GOT3 (cell line): ENCODE data around the gene FRS2.

Source experiments
- DNase-seq: peaks from one replicate; lab custom pipeline; 2025; ENCODE audit warnings: mixed read lengths; lab: John Stamatoyannopoulos, UW

Gene FRS2

DNA sequence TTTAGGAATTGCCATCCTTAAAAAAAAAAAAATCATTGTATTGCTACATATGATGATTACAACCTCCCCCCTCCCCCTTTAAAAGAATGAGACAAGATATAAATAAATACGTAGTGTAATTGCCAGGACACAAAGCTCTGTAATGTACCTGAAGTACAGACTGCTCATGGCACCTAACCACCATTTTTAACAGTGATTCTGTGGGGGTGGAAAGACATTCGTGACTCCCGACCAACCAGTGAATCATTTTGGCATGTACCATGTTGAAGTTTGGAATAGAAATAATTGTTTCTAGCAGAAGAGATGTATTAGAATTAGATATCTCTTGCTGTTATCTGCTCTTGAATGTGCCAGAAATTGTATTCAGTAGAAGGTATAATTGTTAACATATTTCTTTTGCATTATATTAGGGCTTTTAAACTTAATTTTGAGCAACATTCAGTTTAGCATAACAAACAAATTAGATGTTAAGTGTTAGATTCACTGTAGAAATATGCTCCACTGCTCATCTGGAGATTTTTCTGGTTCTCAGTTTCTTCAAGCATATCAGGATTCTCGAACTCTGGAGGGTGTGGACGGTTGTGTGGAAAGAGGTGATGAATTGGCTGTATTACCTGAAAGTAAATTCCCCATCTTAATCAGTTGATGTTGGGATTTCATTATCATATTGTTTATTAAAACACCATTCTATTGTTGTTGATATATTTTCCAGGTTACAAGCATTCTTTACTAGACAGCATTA, 31.1 kb downstream of the FRS2 start:
- DNase-seq: no peak

DNA sequence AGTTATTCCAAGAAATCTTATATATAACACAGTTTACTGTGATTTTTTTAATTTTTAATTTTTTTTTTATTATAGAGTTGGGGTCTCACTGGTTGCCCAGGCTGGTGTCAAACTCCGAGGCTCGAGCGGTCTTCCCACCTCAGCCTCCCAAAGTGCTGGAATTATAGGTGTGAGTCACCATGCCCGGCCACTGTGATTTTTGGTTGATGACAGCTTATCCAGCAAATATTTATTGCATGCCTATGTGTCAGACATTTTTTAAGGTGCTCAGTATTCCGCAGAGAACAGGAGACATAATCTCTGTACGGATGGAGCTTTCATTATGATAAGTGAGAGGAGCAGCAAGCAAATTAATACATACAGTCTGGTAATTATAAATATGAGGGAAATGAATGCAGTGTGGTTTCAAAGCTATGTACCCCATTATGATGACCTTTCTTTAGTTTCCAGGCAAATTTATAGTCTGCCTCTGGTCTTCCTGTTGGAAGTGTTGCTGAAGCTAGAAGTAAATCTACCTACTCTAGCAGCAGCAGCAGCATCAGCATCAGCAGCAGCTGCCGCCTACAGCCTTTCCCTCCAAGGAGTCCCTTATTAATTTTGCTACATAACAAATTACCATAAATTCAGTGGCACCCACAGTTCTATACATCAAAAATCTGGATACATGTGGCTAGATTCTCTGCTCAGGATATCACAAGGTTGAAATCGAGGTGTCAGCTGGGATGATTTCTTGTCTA, 32.3 kb downstream of the FRS2 start:
- no peak for DNase-seq

- no peak for DNase-seq
These were observed 37.9 kb downstream of the FRS2 start for GRCh38 chr12:69508091-69508490.

DNA sequence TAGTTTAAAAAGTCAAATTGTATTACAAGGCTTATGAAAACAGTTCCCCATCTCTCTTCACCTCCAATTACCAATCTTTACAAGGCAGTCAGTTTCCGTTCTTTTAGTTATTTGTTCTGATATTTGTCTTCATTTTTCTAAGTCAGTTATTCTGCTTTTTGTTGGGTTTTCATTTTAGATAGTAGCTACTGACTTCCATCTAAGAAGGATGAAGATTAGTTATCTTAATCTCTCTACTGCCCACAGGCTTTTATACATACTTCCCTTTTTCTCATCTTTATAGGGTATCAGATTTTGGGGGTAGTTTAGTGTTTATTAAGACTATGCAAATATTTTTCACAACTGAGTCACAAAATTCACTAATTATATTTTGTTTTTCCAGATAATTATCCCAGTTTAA, 38.4 kb downstream of the FRS2 start:
- no peak for DNase-seq

- DNase-seq: no peak
These were observed 39.1 kb downstream of the FRS2 start for GRCh38 chr12:69509308-69509736.

DNA sequence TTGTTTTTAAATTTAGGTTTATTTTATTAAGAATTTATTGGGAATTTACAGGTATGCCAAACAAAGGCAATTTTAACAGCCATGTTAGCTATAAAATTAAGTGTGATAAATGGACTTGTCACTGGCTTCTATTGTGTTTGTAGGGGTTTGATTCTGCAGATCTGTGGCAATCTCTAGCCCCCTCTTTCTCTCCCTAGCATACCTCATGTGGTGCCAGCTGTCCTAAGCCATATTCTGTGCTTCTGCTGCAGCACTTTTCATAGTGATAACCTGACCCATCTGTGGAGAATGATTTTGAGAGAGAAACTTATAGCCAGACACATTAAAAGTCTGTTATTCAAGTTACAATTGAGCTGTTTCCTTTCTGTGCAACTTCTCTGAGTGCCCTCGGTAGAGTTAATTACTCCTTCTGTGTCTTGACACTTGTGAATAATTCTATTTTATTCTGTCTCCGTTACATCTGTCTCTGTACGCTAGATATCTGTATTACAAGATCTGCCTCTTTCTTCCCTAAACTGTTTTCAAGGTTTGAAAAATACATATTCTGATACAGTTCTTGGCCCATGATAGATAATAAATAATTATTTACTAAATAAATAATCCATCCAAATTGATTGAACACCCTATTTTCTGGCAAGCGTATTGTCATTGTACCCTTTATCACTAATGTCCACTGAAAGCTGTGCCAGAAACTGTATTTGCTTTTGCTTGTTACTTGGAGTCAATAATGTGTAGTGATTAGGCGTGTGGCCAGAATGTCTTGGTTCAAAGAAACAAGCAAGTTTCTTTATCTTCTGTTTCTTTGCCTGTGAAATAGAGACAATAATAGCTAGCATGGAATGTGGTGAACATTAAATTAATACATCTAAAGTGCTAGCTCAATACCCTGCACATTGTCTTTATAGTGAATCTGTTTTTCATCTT, 40.0 kb downstream of the FRS2 start:
- no peak for DNase-seq

DNA sequence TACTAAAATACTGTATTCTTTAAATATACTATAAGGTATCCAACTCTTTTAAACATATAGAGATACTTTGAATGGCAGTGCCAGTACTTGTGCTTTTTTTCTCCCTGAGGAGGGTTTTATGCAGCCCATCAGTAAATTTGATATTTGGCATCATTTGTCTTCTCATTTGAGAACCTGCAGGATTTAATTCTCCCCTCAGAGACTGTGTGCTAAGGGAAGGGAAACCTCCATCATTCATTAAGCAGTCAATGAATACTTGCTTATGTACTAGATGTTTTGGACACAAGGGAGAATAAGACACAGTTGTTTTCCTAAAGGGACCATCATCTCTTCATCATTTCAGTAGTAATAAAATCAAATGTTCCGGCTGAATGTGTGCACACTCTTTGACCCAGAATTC, 40.8 kb downstream of the FRS2 start:
- no peak for DNase-seq

GRCh38 chr12:69511469-69512267, 41.5 kb downstream of the FRS2 start:
- no peak for DNase-seq

GRCh38 chr12:69512820-69513219, 42.6 kb downstream of the FRS2 start:
- DNase-seq: no peak

DNA sequence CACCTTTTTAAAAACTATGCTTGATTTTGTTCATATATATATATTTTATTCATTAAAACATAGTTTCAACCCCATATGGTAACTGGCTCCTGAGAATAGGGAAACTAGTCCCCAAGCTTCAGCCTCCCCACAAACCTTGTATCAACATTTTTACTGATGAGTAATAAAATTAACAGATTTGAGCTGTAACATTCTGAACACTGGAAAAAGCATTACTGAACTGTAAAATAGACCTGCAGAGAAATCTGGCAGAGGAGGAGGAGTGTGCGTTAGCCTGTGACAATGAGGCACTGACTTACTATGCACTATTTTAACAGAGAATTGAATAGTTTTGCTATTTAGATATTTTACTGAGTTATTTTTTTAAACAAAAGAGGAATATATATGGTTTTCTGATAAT, 43.1 kb downstream of the FRS2 start:
- DNase-seq: no peak

GRCh38 chr12:69514111-69514510, 43.9 kb downstream of the FRS2 start:
- DNase-seq: no peak

DNA sequence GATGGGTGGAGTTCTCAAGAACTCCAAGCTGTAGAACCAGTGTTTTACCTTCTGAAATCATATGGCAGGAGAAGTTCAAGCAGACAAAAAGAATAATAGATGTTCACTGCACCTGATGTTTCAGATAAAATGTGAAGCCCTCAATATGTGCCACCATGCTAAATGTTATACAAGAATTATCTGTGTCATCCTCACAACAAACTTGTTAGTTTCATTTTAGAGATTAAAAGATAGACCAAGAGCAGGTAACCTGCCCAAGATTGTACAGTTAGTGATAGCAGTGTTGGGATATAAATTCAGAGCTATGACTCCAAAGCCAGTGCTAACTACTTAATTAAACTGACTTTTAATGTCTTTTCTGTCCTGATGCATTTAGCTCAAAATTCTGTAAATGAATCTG, 44.7 kb downstream of the FRS2 start:
- DNase-seq: no peak

DNA sequence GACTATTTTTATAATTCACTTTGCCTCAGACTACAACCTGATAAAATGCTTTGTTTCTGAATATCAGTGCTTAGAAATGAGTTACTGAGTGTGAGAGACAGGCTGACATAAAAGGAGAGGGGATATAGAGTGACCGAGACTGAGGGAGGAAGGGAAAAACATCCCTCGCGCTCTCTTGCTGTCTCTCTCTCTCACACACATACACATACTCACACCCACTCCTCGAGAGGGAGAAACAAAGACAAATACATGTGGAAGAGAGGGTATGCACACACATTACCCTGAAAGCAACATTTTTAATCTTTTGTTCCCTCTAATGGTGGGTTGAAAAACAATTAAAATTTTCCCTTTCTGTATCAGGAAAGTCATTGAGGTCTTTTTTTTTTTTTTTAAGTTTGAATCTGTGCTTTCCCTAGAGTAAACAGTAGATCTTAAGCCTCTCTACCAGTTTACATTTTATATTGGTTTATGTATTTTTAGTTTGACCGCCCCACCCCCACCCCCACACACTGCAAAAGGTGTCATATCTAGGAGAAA, 45.3 kb downstream of the FRS2 start:
- DNase-seq: no peak

- no peak for DNase-seq
These were observed 46.8 kb downstream of the FRS2 start for GRCh38 chr12:69516950-69517349.

DNA sequence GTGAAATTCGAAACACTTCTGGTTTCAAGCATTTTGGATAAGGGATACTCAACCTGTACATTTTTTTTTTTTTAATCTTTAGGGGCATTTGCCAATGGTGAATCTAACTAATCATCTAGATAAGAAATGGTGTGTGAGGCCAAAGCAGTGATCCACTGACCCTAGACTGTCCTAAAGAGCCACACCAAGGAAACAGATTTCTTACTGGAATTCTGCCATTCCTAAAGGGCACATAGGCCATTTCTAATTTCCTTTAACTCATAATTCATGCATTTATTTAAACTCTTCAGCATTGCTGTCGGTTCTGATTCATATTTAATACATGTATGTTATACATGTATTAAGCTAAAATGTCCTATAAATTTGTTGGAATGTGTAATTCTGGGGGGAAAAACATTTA, 47.2 kb downstream of the FRS2 start:
- DNase-seq: no peak

DNA sequence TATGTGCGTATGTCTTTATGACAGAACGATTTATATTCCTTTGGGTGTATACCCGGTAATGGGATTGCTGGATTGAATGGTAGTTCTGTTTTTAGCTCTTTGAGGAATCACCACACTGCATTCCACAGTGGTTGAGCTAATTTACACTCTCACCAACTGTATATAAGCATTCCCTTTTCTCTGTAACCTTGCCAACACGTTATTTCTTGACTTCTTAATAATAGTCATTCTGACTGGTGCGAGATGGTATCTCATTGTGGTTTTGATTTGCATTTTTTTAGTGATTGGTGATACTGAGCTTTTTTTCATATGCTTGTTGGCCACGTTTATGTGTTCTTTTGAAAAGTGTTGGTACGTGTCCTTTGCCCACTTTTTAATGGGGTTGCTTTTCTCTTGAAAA, 49.7 kb downstream of the FRS2 start:
- DNase-seq: no peak

GRCh38 chr12:69523433-69524330, 53.5 kb downstream of the FRS2 start:
- DNase-seq: no peak

DNA sequence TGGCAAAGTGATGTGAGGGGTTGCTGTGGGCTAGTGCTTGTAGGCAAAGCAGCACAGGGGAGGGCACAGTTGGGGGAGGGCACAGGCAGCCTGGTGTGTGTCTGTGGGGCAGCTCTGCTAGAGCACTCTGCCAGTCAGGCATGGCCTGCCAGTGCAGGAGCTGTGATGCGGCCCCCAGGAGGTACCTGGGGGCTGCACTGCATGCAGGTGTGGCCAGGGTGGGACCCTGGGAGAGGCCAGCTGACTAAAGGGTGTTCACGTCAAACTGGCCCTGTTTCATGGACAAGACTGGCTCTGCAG, 54.1 kb downstream of the FRS2 start:
- DNase-seq: no peak

GRCh38 chr12:69524755-69525469, 54.7 kb downstream of the FRS2 start:
- no peak for DNase-seq
